GM19467 (cell line): ENCODE data around the gene PSMC1.
A peak's percentile ranks its signal among the peaks of the same experiment; 100 is the strongest.
"Not testable (repeated sequence)": the region's sequence is repeated elsewhere in the genome, so short reads cannot be mapped to it uniquely, and the experiment has no call there.

Experiments used
- ATAC-seq: cut with Tn5 transposase; IDR thresholded peaks from one replicate; pipeline ENCODE4 v1.9.1; 2021; ENCODE audit warnings: mild to moderate bottlenecking, moderate library complexity; ENCODE audit not compliant: unreplicated experiment

PSMC1 gene

DNA sequence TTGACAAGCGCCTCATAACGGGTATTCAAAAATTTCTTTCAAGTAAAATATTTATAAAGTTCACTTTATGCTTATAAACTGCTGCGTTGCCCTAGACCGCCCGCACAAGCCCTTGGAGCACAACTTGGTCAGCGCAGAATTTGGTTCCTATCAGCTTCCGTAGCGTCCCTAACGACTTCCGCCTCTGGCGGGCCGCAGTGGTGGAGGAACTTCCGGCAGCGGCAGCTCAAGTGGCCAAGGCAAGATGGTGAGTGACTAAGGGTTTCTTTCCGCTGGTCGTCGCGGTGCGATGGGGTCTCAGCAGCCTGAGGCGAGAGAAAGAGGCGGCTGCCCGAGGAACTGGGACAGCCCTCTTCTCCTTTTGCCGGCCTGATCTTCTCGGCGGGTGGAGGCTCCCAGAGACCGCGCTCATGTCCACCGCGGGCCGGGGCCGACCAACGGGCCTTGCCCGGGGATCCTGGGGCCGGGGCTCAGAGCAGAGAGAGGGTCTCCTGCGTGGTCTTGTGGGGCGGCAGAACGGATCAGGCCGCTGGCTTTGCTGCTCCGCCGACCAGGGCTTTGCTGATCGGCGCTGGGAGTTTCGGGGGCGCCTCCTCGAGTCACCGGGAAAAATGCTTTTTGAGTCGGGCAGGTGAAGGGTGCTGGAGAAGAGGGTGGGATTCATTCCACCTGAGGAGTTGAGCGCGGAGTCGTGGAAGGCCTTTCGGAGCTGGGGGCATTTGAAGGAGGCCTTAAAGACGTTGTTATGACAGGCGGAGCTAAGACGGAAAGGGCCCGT lies at the start of gene PSMC1:
TSS of gene PSMC1 (plus strand) at position 200 of the 778 bp plus-strand sequence. CDS start at position 245, 45 bp downstream.
- ATAC-seq: peak; percentile 91

DNA sequence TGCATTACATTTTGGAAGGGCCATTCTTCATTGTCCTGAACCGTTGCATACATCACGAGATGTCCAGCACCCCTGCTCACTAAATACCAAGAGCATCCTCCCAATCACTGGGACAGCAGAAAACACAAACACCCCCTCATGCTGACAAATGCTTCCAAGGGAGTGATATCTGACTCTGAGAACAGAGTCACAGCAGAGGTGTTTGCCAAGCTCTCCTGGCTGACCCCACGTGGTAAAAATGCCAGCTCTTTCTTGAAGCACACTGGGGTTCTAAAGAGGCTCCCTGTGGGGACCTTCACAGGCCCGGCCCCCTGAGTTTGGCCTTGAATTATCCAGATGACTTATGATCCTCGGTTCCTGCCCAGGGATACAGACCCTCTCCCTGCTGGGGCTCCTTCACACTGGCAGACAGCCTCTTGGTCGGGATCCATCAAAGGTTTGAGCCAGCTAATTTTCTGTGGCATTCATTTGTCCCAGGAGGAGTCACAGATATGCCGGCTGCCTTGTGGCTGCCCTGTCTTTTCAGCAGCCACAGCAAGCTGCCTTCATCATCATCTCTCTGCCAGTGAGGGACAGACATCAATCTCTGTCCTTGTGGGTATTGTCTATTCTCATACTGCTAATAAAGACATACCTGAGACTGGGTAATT lies 43.1 kb upstream of the PSMC1 start:
- ATAC-seq: no peak

DNA sequence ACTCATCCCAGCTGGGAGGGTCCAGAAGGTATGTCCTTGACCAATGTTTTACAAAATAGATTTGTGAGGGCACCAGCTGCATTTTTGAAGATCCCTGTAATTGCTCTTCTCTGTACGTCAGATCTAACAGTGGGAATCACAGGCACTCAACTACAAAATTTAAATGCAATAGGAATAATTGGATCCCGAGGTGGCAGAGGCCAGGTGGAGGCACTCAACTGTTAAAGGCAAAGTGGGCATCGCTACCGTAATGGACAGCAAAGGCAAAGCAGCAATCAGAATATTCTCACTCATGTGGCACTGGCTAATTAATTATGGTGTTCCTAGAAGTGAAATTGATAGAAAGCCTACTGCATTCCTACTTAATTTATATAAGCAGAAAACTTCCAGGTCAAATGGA lies 27.9 kb upstream of the PSMC1 start:
- no peak for ATAC-seq

DNA sequence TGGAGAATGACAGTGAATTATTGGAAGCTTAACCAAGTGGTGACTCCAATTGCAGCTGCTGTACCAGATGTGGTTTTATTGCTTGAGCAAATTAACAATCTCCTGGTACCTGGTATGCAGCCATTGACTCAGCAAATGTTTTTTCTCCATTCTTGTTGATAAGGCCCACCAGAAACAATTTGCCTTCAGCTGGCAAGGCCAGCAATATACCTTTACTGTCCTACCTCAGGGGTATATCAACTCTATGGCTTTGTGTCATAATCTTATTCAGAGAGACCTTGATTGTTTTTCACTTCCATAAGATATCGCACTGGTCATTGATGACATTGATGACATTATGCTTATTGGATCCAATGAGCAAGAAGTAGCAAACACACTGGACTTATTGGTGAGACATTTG lies 26.4 kb upstream of the PSMC1 start:
- not testable (repeated sequence) for ATAC-seq

DNA sequence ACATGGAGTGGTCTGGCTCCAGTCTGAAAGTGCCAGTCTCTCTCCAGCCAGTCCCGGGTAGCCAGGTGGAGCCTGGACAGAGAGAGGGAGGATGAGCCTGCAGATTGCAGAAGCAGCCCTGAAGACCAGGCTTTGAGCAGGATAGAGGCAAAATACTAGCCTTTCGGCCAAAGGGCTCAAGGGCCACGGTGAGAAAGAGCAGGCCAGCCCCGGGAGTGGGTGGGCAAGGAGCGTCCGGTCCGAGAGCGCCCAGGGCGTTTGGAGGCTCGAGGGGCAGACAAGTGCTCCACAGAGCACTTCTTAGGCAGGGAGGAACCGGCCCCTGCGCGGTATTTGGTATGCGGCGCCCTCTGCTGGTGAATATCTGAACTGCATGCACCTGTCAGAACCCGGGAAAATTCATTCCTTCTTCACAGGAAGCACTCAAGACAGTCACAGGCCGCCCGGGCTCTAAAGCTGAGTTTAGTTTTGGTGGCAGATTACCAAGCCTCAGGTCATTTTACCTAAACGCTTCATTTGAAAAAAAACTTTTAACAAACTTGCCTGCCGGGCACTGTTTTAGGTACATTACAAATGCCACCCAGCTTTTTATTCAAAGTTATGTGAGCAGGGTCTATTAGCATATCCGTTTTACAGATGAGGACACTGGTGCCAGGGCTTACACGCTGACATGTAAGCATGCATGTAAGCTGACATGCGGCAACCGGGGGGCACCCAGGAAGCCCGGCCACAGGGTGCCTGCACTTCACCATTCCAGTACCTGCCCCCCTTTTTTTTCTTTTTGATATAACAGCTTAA lies 21.0 kb upstream of the PSMC1 start:
- ATAC-seq: peak; percentile 71

DNA sequence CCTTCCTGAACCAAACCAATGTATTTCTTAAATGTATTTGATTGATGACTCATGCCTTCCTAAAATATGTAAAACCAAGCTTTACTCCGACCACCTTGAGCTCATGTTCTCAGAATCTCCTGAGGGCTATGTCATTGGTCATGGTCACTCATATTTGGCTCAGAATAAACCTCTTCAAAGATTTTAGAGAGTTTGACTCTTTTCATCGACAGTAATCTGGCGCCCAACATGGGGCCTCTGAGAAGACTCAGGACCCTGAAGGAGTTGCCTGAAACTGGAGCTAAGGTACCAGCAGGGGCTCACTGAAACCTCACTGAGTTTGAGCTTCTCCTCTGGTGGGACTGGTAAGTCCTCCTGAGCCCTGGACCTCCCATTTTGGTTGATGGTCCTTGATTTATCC lies 17.2 kb upstream of the PSMC1 start:
- no peak for ATAC-seq

DNA sequence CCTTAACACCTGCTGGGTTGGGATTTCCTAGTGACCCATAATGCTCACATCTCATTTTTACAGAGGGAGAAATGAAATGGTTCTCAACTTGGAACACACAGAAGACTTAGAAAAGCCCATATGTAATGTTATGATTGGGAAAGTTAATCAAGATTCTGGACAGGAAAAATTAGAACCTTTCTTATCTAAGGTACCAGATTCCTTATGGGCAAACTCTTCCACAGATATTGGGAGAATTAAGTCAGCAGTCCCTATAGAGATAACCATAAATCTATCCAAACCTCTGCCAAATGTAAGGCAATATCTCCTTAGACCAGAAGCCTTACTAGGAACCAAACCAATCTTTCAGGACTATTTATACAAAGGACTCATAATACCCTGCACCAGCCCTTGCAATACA lies 13.9 kb upstream of the PSMC1 start:
- ATAC-seq: no peak

DNA sequence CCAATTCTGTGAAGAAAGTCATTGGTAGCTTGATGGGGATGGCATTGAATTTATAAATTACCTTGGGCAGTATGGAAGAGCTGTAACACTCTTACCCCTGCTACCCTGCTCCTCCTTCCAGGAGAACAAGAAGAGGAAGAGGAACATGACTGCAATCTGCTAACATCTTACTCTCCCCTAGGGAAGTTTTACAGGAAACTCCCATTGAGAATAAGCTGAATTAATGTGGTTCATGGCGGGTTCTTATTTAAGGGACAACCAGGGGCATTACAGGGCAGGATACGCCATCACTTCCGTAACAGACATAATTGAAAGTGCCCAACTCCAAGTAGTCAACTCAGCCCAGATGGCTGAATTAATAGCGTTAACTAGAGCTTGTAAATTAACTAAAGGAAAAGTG lies 9.4 kb upstream of the PSMC1 start:
- no peak for ATAC-seq

DNA sequence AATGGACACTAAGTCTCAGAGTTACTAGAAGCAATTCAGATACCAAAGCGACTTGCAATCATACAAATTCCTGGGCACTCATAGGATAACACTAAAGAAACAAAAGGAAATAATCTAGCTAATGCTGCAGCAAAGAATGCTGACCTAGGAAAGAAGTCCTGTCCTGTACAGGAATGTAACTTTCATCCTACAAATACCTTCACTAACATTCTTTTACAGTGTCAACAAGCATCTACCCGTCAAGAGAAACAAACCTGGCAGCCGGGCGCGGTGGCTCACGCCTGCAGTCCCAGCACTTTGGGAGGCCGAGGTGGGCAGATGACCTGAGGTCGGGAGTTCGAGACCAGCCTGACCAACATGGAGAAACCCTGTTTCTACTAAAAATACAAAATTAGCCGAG lies 8.9 kb upstream of the PSMC1 start:
- ATAC-seq: not testable (repeated sequence)

DNA sequence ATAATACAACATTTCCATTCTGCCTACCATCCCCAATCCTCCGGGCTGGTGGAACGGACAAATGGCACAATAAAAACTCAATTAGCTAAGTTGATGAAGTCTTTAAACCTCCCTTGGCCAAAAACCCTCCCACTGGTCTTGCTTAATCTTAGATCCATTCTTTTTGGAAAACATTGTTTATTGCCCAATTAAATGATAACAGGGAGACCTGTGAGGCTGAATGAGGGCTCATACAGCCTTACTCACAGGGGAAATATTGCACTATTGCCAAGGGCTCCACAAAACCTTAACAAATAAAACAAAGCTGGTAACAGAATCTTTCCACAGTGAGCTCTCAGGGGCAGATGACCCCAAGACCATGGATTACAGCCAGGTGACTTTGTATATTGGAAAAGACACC lies 7.8 kb upstream of the PSMC1 start:
- ATAC-seq: no peak

DNA sequence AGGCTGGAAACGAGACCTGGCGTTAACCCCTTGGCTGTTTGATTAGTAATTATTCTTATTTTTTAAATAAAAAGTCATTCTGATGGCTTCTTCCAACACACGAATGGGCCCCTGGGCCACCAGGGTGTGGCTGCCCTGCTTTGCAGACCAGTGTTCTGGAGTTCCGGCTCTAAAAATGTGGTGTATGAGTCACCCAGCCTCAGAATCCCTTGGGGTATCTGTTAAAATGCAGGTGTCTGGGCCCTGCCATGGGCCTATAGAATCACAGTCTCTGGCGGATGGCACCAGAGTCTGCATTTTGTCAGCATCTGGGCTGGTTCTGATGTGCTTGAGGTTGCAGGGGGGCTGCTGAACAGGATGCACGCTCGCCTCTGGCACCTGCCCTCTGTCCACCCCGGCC lies 2.5 kb upstream of the PSMC1 start:
- no peak for ATAC-seq

DNA sequence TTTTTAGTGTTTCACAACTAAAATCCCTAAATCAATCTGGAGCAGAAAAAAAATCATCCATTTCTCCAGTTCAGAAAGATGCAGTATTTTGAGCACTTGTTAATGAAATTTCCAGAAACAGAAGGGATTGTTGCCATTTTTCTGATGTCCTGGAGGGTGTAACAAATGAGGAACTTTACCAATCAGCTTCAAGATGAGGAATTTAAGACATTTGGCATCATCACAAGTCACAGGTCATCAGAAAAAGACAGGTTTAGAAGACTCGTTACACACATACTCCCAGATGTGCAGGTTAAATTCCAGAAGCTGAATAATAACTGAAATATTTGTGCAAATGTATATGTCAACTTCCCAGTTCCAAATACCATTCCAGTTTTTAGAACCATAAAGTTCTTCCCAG lies 482 bp upstream of the PSMC1 start:
- ATAC-seq: no peak

DNA sequence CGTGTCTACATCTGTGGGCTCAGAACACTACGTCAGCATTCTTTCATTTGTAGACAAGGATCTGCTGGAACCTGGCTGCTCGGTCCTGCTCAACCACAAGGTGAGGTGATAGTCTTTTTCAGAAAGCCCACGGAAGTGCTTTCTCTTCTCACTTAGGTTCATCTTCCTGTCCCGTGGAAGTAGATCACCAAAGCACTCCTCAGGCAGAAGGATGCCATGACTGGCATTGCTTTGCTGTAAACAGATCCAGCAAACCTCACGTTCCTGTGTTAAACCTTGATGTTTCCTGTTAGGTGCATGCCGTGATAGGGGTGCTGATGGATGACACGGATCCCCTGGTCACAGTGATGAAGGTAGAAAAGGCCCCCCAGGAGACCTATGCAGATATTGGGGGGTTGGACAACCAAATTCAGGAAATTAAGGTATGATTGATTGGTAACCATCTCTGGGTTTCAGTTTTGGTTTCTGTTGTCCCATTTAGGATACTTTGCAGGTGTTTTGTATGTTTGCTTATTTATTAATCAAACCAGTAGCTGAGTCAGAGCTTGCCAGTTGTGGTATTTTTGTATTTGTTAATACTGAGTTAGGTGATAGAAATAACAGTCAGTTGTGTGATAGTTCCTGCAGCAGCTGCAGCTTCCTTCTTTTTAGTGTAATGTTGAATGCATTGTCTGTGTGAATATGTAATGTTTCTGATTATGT lies 7.5 kb downstream of the PSMC1 start:
- ATAC-seq: peak; percentile 70

DNA sequence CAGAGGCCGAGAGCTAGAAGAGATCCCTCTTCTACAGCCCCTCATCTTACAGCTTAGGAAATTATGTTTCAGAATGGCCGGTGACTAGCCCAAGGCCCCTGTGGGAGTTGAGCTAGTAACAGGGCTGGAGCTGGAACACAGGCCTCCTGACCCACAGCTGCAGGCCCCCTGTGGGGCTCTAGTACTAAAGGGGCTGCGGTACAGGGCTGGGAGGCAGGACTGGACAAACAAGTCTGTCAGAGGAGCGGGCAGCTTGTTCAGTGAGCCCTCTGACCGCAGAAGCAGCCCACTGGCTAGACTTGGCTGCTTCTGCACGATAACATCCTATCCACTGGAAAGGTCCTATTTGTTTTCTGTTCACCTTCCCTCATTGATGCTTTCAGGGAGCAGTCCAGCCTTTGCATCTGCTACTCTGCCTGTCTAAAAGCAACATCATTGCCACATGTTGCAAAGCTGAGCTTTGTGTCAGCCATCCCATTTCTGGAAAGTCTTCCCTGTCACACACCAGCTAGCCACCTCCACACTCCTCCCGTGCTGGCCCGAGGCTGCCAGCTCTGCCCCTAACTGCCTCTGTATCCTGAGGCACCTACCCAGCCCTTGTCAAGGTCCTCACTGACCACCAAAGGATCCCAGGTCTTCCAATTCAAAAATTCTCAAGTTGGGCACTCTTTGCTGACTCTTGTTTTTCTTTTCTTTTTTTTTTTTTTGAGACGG lies 10.2 kb downstream of the PSMC1 start:
- no peak for ATAC-seq

DNA sequence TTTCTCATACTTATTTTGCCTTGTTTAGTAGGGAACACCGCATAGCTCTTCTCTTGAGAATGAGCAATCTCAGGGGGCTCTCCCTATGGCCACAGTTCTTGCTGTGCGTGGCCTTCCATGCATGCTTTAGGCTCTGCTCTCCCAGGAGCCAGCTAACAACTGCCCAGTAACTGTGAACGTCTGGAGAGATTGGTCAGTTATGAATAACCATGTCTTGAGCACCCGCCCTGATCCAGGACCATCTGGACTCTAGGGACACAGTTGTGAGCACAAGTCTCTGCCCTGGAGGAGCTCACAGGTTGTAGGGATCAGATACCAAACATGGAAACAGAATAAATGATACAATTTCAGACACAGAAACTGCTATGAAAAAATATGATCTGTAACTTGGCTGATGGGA lies 12.1 kb downstream of the PSMC1 start:
- no peak for ATAC-seq

DNA sequence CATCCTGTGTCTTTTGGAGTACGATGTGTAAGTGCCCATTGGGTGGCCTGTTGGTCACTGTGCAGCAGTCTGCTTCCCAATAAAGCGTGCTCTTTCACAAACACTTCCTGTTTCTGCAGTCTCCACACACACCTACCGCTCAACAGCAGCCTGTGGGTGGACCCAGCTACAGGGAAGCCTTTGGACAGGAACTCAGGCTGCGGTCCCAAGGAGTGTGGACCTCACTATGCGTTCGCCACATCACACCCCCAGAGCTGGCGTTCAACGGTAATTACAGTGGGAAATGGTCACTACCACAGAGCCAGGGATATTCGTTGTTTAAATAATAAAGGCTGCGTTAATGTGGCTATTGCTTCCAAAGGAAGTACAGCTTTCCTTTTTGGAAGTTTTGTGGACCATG lies 16.2 kb downstream of the PSMC1 start:
- no peak for ATAC-seq

DNA sequence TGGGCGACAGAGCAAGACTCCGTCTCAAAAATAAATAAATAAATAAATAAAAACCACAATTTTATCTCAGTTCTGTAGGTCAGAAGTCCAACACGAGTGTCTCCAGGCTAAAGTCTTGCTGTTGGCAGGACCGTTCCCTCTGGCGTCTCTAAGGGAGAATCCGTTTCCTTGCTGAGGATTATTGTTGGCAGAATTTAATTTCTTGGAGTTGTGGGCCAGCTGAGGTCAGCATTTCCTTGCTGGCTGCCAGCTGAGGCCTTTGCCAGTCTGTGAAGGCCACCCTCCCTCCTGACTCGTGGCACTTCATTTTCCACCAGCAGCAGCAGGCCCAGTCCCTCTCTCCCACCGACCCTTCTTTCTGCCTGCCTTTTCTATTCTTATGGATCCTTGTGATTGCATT lies 17.2 kb downstream of the PSMC1 start:
- ATAC-seq: no peak

DNA sequence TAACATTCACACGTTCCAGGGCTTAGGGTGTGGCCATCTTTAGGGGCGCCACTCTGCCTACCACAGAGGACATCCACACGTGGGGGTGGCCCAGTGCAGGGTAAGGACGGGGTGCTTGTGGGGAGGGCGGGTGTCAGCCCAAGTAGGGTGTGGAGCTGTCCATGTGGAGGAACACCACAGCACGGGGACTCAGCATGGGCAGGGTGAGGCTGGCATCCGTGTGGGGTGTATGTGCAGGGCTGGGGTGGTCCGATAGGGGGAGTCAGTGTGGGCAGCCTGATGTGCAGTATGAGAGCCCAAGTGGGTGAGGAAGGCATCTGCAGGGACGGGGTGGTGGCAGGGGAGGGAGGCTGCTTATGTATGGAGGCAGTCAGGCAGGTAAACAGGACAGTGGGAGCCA lies 17.7 kb downstream of the PSMC1 start:
- ATAC-seq: no peak

DNA sequence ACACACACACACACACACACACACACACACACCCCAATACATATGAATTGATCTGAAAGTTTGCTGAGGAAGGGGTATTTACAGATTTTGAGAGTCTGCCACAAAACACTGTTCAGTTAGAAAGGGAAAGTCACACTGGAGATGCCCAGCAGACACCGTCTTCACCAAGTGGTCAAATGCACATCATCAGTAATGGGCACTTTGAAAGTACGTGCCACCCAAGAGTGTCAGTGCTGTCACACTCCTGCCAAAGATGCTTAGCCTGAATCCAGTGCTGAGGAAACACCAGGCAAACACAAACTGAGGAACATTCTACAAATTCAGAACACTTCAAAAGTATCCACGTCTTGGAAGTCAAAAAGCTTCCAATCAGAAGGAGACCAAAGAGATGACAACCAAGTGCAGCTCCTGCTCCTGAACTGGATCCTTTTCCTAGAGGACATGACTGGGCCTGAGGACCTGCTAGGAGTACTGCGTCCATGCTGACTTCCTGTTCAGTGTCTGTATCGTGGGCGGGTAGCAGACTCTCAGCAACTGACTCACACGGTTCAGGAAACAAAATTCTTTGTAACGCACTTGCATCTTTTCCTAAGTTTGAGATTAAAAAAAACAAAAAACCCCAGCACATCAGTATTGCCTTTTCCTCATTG lies 18.6 kb downstream of the PSMC1 start:
- no peak for ATAC-seq

DNA sequence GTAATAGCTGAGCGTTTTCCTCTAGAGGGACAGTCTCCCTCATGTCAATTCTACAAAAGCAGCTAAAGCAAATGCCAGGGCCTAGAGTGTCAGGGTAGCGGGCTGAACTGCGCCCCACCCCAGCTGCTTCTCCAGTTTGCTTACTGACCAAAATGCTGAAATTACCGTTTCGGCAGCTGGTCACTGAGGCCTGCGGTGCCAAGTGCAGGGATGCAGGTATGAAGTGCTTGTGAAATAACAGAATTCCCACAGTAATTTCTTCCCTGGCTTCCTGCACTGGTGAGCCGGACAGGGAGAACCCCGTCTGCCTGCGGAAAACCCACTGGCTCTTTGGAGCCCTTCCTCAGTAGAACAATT lies 19.1 kb downstream of the PSMC1 start:
- no peak for ATAC-seq
